Testis (tissue), 2 donors: ENCODE measurements around the gene NOS3.

ENCODE experiments used
- CTCF ChIP-seq, 3 experiments: fragments of 450-650 bp in 2 of 3; fragments of 200-600 bp in 1 of 3; sonication (generic) in 1 of 3; IDR thresholded peaks; one replicate each; pipeline ENCODE4 v1.5.1; 2016 to 2019; ENCODE audit warnings: antibody characterized with exemption in 3 of 3, mild to moderate bottlenecking in 2 of 3, moderate library complexity in 1 of 3
- POLR2A ChIP-seq: fragments of 450-650 bp; IDR thresholded peaks from one replicate; pipeline ENCODE4 v1.6.1; 2017; ENCODE audit warnings: antibody characterized with exemption, mild to moderate bottlenecking, moderate library complexity

- TF ChIP-seq CTCF (IDR thresholded peaks at IDR 0.05), result no peak
- no peak for TF ChIP-seq POLR2A
Observed at GRCh38 chr7:151012031-151012692, 21.3 kb downstream of the NOS3 start.
